ENCODE measurements around the gene GRK5.

The GRK5 gene

GRCh38 chr10:119298810-119299209 lies 91.4 kb downstream of the GRK5 start:
- no peak for DNase-seq (ENCODE audit: low spot score)

DNA sequence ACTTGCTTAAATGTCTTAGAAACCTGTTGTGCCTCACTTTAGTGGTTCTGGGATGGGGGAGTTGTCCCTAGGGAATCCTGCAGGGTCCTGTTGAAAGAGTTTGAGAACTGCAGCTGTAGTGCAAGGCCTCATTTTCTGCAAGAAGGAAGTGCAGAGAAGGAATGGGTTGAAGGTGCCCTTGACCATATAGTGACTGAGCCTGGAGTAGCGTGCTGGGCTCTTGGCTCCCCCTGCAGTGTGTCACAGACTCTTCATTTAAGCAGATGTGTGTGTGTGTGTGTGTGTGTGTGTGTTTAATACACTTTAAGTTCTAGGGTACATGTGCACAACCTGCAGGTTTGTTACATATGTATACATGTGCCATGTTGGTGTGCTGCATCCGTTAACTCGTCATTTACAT lies 92.2 kb downstream of the GRK5 start:
- no peak for DNase-seq (ENCODE audit: low spot score)

DNA sequence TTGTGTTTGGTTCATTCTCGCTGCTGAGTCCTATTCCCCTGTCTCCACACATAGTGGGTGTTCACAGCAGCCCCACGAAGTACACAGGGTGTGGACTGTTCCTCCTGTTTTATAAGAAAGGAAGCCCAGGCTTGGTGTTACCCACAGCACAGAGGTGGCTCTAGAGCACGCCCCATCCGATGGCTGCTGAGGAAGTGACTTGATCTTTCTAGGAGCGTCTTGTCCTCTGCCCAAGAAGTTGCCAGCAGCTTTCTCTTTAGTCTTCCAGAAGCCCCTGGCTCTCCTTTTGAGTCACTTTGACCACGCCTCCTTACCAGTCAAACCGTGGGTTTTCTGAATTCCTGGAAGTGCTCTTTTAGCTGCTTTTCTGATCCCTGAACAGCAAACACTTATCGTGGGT lies 94.0 kb downstream of the GRK5 start:
- DNase-seq (ENCODE audit: low spot score): no peak

DNA sequence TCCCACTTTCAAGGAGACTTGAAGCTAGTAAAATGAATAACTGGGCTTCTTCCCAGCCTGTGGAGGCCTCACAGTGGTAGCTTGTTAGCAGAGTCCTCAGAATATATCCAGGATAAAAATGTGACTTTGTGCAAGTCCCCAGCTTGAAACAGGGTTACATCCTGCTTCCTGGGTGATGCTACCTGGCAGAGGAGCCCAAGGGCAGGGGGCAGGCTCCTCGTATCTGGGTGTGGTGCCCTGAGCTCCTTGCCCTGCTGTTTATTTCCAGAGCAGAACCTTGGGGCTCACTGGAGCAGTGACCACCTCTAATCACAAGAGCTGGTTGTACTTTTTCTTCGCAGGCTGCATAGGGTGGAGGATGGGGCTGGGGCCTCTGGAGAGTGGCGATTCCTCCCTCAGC lies 94.8 kb downstream of the GRK5 start:
- DNase-seq (ENCODE audit: low spot score): no peak

GRCh38 chr10:119302591-119303253 lies 95.4 kb downstream of the GRK5 start:
- no peak for DNase-seq (ENCODE audit: low spot score)

DNA sequence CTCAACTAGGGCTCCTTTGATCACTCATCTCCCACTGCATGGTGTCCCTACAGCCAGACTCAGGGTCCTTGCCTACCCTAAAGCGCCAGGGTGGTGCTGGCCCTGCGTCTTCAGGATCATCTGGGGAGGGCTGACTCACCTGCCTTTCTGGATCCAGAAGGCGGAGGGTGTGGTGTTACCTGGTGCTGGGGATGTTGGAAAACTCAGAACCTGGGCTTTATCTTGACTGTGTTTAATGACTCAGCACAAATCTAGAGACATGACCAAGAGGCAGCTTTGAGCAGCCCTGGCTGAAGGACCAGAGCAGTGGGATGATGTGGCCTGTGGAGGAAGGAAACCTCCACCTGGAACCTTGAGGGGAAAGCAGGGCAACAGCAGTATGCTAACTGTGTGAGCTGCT lies 96.5 kb downstream of the GRK5 start:
- no peak for DNase-seq (ENCODE audit: low spot score)

GRCh38 chr10:119304541-119304940 lies 97.2 kb downstream of the GRK5 start:
- DNase-seq (ENCODE audit: low spot score): no peak

DNA sequence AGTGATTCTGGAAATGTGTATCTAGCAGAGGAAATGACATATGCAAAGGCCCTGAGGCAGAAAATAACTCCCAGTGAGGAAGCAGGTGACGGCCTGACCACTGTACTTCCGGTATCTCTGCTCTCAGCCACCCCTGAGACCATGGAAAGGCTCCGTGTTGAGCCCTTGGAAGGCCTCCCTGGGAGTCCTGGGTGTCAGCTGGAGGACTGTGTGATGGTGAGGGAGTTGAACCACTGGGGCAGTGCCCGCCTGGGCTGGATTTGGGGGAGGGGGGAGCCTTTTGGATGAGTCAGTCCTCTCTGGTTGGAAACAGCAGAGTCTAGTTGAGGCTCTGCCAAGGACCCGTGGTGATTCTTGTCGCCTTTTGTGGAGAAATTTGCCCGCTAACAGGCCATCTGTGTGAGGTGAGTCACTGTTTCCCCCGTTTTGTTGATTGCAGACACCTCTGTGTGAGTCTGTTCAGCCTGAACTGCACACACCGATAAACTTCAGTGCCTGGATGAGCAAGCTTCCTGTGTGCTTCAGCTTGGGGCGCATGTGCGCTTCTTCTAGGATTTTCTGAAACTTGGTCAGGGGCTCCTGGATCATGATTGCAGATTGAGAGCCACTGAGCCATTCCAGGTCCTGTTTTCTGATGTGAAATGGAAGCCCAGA lies 98.6 kb downstream of the GRK5 start:
- DNase-seq (ENCODE audit: low spot score): peak; percentile 45

GRCh38 chr10:119306514-119306951 lies 99.2 kb downstream of the GRK5 start:
- no peak for DNase-seq (ENCODE audit: low spot score)

- no peak for DNase-seq (ENCODE audit: low spot score)
These were observed 99.6 kb downstream of the GRK5 start for GRCh38 chr10:119306986-119307392.

GRCh38 chr10:119308089-119308488 lies 100.7 kb downstream of the GRK5 start:
- DNase-seq (ENCODE audit: low spot score): no peak

DNA sequence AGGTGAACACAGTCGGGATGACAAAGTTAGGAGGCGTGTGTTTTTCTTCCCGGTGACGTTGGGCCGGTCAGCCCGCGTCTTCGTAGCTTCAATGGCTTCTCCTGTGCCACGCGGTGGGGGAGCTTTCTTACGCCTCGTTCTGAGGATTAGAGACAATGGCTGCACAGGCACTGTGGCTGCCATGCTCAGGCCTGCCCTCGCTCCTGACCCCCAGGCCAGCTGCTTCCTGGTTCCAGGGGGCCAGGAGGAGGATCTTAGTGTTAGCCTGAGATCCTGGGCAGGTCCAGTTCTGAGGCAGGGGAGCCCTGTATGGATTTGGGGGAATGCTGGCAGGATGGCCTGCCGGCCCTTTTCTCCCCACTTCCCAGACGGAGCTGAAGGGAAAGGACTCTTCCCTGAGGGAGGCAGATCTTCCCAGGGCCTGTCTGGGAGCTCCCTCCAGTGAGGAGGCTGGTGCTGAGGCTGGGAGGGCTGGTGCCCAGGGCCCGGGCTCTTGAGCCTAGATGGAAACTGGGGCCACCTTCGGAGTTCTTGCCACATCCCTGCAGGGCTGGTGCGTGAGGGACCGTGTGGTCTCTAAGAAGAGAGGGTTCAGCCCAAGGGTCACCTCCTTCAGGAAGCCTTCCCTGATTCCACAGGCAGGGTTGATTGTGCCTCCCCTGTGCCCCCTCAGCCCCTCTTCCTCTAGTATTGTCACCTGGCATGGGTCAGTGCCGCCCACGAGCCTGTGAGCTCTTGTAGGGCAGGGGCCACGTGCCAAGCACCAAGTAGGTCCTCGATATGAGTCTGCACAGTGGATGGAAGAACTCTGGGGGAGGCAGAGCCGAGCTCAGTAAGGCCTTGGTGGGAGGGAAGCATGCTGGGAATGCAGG lies 101.4 kb downstream of the GRK5 start:
- DNase-seq (ENCODE audit: low spot score): no peak

- DNase-seq (ENCODE audit: low spot score): no peak
These were observed 102.0 kb downstream of the GRK5 start for GRCh38 chr10:119309423-119309770.

GRCh38 chr10:119310806-119311205 lies 103.4 kb downstream of the GRK5 start:
- no peak for DNase-seq (ENCODE audit: low spot score)

GRCh38 chr10:119312241-119312640 lies 104.9 kb downstream of the GRK5 start:
- no peak for DNase-seq (ENCODE audit: low spot score)

GRCh38 chr10:119313024-119313423 lies 105.7 kb downstream of the GRK5 start:
- DNase-seq (ENCODE audit: low spot score): no peak

GRCh38 chr10:119313644-119314043 lies 106.3 kb downstream of the GRK5 start:
- DNase-seq (ENCODE audit: low spot score): no peak

DNA sequence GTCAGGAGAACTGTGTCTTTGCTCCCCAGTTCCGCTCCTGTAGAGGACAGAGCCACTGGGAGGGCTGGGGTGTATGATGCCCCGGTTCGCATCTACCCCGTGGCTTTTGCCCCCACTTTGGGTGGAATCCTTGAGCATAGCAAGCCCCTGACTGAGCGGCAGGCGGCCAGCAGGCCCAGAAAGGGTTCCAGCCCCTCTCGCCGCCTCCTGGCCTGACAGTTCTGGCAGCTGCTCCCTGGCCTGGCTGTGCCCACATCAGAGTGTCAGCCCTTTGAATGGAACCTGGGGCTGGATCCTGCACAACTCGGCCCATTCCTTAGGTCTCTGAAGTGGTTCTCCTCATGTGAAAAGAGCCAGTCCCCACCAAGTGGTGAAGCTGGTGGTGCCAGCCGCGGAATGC lies 106.7 kb downstream of the GRK5 start:
- no peak for DNase-seq (ENCODE audit: low spot score)

DNA sequence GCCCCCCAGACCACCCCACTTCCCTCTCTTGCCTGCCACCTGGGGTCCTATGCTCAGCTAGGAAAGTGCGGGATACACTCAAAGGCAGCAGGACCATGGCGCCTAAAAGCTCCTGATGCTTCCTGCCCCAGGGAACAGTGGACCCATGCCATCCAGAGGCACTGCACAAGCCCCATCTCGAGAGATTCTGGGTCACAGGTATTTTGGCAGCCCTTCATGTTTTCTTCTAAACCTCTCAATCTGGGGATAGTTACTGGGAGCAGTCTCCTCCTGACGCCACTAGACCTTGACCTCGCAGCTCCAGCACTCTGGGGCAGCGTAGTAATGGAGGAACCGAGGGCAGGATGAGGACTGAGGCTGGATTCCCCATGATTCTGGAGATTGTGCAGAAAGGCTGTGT lies 107.1 kb downstream of the GRK5 start:
- DNase-seq (ENCODE audit: low spot score): no peak

GRCh38 chr10:119315128-119316001 lies 108.0 kb downstream of the GRK5 start:
- peak; percentile 90 for DNase-seq (ENCODE audit: low spot score)

DNA sequence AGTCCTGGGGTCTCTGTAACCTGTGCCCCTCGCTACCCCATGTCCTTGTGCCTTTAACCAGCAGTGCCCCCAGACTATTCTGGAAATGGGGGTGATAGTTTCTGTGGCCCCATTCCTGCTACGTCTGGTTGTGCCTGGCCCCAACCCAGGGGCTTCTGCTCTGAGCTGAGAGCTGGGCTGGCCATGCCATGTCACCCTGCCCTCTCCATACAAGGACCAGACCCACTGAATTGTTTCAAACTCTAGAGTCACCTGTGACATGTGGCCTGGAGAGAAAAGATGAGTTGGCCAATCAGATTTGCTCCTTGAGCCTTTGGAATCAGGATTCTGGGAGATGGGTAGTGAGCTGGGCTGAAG lies 108.6 kb downstream of the GRK5 start:
- DNase-seq (ENCODE audit: low spot score): no peak

DNA sequence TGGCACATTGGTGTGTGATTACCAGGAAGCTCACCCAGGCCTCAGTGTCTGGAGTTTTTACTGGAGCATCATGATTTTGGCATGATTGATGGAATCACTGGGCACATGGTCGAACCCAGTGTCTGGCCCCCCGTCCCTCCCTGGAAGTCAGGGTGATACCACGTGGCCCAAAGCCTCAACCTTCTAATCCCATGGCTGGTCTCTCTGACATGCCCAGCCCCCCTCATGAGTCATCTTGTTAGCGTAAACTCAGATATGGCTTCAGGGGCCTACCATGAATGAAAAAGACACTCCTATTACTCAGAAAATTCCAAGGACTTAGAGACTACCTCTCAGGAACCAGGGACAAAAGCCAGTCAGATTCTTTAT lies 109.3 kb downstream of the GRK5 start:
- DNase-seq (ENCODE audit: low spot score): peak; percentile 81
